GM19328 (cell line): Measurements from ENCODE around the gene COPS3.

Experiments used
- ATAC-seq: cut with Tn5 transposase; IDR thresholded peaks from one replicate; pipeline ENCODE4 v1.9.1; 2021; ENCODE audit warnings: mild to moderate bottlenecking, moderate library complexity; ENCODE audit not compliant: unreplicated experiment

COPS3 gene

GRCh38 chr17:17221329-17221728 is 59.7 kb downstream of the COPS3 start:
- no peak for ATAC-seq

DNA sequence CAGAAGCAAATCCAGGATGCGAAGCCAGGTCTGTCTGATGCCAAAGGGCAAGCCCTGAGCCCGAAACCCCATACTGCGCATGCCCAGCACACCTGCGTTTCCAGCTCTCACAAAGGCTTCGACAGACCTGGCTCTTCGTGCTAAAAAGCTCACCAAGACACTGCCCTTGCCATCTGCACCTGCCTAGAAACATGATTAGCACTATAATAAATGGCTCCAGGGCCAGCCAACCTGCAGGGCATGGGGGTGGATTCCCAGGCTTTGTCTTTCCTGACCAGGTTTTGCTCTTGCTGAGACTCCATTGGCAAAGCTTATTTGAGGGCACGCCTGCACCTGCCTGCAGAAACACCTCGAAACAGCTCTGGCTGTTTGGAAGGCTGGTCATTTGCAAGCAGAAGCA is 60.5 kb downstream of the COPS3 start:
- no peak for ATAC-seq

DNA sequence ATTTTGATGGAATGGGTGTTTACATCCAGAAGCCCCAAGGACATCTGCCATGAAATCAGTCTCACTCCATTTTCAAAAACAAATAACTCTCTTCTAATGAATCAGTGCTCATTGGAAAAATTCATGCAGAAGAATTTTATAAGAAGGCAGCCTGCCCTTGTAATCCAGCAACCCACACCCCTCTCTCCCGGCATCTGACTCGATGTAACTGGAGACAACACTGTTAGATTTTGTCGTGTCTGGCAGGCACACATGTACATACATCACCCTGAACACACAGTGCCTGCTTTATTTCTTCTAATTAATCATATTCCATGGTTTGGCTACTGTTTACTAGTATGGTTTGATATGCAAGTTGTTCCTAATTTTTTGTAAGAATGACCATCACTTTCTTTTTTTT is 63.1 kb downstream of the COPS3 start:
- no peak for ATAC-seq

GRCh38 chr17:17216776-17217175 is 64.3 kb downstream of the COPS3 start:
- ATAC-seq, result no peak

GRCh38 chr17:17216236-17216635 is 64.8 kb downstream of the COPS3 start:
- ATAC-seq, result no peak

DNA sequence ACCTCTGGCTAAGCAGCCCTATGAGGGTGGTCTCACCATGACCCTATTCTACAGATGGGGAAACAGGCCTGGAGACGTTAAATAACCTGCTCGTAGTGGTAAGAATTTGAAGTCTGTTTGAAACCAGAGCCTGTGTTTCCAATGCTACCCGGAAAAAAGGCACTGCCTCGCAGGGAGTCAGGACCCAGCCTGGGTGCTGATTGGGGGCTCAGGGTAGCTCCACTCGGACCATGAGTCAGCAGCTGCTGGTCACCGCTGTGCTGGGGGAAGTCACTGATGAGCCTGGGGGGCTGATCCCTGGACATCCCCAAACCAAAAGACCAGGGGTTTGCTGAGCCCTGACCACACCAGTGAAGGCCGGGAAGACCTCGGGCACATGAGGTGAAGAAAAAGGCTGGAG is 65.5 kb downstream of the COPS3 start:
- ATAC-seq, result no peak

DNA sequence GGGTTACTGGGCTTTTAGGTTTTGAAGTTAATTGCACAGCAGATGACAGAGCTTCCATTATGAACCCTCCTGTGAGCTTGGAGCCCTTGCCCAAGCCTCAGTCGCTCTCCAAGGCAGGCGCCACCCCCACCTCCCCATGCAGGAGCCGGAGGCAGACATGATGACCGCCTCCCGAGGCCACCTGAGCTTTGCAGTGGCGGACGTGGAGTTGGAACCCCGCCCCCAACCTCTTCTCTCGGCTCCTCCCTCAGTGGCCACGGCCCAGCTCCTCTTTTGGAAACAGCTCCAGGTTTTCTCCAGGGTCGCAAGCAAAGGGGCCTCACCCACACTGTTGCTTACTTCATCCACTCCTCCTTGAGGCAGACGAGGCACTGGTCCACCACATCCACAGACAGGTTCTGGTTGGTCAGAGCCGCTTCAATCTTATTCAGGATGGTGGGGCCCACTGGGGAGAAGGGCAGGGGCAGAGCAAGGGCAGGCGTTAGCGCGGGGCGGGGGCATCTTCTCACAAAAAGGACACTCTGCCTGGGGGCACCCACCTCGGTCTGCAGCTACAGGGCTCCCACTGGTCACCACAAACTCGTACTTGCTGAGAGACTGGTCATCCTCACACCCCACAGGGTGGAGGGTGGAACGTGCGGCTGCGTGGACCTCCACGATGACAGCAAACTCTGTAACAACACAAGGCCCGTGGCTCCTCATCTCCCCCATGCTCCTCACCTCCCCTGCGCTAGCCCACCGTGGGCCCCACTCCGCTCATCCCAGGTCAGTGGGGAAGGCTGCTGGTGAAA is 66.2 kb downstream of the COPS3 start:
- no peak for ATAC-seq

DNA sequence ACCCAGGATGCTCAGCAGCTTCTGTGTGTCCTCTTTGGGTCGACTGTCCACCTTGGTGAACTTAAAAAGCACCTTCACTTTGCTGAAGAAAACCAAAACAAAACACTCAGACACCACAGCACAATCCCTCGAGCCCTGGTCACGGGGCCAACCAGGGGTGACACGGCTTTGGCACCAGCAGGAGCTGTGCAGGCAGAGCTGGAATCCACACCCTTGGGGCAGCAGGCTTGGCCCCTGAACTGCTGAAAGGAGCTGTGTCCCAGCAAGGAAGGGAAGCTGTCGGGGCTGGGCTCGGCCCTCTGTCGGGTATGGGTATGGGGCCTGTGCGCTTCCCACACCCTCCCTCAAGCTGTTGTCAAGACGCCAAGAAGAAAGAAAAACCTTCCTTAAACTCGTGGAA is 67.3 kb downstream of the COPS3 start:
- no peak for ATAC-seq

- ATAC-seq, result no peak
These were observed 73.0 kb downstream of the COPS3 start for GRCh38 chr17:17207998-17208397.

DNA sequence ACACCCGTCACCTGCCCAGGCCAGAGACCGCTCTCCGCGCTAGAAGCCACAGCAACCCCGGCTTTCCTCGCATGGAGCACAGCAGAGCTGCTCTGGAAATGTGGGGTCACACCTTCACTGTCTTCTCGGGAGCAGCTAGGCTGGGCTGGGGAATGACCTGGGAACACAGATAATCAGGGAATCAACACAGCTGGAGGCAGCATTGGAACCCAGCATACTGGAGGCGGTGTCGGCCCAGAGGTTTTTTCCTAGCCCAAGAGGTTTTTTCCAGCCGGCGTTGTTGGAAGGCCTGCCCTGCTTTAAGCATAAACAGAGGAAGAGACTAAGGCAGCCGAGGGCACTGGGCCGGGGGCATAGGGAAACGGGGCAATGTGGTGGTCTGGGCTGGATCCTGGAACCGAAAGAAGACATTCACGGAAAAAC is 74.1 kb downstream of the COPS3 start:
- no peak for ATAC-seq

DNA sequence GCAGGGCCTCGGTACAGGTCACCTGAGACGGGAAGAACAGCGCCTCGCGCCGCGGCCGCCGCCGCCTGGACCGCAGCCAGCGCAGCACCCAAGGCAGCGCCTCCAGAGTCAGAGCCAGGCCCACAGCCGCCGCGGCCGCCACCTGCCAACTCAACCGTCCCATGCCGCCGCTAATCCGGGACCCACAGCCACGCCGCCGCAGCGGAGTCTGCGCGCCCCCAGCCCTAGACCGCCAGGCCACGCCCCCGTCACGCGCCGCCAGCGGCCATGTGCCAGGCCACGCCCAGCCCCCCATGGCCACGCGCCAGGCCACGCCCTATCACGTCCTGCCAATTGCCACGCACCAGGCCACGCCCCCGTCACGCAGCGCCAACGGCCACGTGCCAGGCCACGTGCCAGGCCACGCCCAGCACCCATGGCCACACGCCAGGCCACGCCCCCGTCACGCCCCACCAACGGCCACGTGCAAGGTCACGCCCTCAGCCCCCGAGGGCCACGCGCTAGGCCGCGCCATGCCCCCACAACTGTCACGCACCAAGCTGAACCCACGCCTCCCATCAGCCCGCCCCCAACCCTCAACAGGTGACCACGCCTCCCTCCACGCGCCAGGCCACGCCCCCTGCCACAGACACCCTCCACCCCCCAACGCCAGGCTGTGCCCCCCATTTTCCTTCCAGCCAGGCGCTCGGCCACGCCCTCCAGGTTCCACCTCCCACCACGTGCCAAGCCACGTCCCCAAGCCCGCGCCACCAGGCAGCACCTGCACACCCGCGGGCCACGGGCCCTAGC is 74.7 kb downstream of the COPS3 start, which contains the start of gene PLD6:
Gene PLD6 (minus strand): TSS at position 210 of the 789 bp plus-strand sequence. CDS start 47 bp downstream, at position 163.
- peak; percentile 62 for ATAC-seq

GRCh38 chr17:17205368-17206123 is 75.5 kb downstream of the COPS3 start:
- ATAC-seq, result peak; percentile 14

- no peak for ATAC-seq
These were observed 76.3 kb downstream of the COPS3 start for GRCh38 chr17:17204635-17205231.

DNA sequence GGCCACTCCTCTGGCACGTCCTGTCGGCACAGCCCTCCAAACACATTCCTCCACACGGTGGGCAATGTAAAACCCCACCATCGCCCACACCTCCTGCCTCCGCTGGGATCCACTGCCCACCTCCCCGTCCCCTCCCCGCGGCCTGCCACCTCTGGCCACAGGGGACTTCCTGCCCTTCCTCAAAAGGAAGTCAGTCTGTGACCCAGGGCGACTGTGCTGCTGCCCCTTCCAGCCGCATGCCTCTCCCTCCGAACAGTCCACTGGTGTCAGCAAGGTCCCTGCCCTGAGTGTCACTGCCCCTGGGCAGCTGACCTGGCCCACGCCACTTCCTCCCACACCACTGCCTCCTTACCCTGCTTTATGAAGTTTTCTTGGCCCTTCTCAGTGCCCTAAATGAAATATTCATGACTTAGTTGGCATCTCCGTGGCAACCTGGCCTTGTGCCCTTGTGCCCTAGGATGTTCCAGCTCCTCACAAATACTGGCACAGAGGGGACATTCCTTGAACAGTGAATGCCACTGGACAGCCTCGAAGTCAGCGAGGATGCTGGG is 76.9 kb downstream of the COPS3 start:
- no peak for ATAC-seq

DNA sequence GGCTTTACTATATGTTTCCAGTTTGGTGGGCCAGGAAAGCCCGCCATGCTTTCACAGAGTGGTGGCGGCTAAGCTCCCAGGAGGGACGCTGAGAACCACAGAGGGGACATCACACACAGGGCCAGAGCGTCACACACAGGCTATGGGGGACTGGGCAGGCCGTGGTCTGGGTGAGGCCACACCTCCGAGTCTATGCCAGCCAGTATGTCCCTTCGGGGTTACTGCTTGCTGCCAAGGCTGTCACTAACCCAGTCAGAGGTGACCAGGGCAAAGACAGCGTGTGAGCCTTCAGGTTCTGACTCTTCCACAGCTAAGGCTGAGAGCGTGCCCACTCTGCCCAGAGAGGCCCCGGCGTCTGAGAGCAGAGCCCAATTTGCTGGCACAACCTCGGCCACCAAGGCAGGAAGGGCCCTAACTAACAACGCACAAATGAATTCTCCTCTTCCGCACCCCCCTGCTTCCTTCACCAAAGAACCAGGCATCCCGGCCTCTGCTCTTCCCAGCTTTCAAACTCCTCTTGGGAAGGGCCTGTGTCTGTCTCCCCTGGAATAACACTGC is 77.8 kb downstream of the COPS3 start:
- ATAC-seq, result no peak

- ATAC-seq, result no peak
These were observed 79.1 kb downstream of the COPS3 start for GRCh38 chr17:17201907-17202306.

DNA sequence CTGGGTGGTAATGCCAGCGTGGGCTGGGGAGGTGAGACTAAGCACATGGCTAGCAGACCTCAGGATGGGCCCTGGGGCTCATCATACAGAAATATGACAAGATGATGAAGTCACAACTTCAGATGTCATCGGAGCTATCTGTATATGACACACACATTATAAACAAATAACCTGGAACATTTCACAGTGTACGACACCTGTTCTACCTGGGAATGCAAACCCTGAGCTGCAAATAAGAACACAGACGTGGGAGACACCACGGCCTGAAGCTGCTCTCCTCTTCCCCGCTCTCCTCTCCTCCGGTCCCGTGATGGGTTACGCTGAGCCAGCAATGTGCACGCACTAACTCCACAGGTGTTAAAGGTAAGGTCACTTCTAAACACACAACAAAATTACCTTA is 79.8 kb downstream of the COPS3 start:
- ATAC-seq, result no peak

DNA sequence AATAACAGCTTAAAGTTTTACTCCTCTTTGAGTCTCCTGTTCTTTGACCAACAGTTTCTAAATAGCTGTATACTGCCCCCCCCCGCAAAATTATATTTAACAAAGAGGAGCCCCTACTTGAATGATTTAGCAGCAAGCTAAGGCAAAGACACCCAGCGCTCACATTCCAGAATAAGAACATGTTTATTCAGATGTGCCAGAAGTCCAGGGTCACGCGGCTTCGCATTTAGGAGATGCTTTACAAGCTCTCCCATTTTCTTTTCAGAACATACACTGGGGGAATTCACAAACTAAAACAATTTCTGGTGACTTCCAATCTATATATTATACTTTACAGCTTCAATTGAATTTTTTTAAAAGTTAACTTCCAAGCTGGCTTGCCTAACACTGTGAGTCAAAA is 80.2 kb downstream of the COPS3 start:
- no peak for ATAC-seq

GRCh38 chr17:17200311-17200710 is 80.7 kb downstream of the COPS3 start:
- ATAC-seq, result no peak

DNA sequence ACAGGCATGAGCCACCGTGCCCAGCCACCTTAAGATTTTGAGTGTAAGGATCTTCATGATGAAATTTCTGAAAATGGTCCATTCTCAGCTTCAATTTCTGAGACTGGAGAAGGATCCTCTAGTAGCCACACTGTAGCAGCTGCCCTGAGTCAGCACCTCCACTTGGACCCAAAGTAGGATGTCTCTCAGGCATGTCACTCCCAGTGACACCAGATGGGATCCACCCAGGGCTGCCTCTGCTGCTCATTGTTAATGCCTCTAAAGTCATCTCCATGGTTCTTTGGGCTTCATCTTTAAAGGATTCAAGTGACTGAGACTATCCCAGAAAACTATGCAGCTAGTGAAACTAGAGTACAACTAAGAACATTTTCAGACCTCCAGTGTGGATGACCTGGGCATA is 82.8 kb downstream of the COPS3 start:
- ATAC-seq, result no peak
